Measurements from ENCODE around the gene NHLRC2.

Gene NHLRC2

GRCh38 chr10:113897693-113898618, 43.5 kb downstream of the NHLRC2 start:
- no peak for DNase-seq
- in situ Hi-C loops (cut with MboI; ENCODE audit: low pct_unique_long_range_greater_than_20kb, low sequenced_read_pairs), result no loop called here

- in situ Hi-C loops (cut with MboI; ENCODE audit: low pct_unique_long_range_greater_than_20kb, low sequenced_read_pairs), result no loop called here
These were observed 45.6 kb downstream of the NHLRC2 start for GRCh38 chr10:113899952-113900598.

GRCh38 chr10:113905756-113906155, 51.3 kb downstream of the NHLRC2 start:
- no peak for DNase-seq

More at GRCh38 chr10:113899952-113900598, 45.6 kb downstream of the NHLRC2 start:
- DNase-seq, result no peak

GRCh38 chr10:113907166-113907565, 52.7 kb downstream of the NHLRC2 start:
- DNase-seq, result no peak
- in situ Hi-C loops (cut with MboI; ENCODE audit: low pct_unique_long_range_greater_than_20kb, low sequenced_read_pairs), result no loop called here

More at GRCh38 chr10:113905756-113906155, 51.3 kb downstream of the NHLRC2 start:
- in situ Hi-C loops (cut with MboI; ENCODE audit: low pct_unique_long_range_greater_than_20kb, low sequenced_read_pairs), result no loop called here

- in situ Hi-C loops (cut with MboI; ENCODE audit: low pct_unique_long_range_greater_than_20kb, low sequenced_read_pairs), result no loop called here
- no peak for DNase-seq
These were observed 53.8 kb downstream of the NHLRC2 start for GRCh38 chr10:113908236-113908635.

GRCh38 chr10:113911113-113911512, 56.7 kb downstream of the NHLRC2 start:
- in situ Hi-C loops (cut with MboI; ENCODE audit: low pct_unique_long_range_greater_than_20kb, low sequenced_read_pairs), result no loop called here
- no peak for DNase-seq

GRCh38 chr10:113911839-113912238, 57.4 kb downstream of the NHLRC2 start:
- in situ Hi-C loops (cut with MboI; ENCODE audit: low pct_unique_long_range_greater_than_20kb, low sequenced_read_pairs), result no loop called here
- DNase-seq, result no peak

GRCh38 chr10:113912582-113912981, 58.1 kb downstream of the NHLRC2 start:
- DNase-seq, result no peak
- in situ Hi-C loops (cut with MboI; ENCODE audit: low pct_unique_long_range_greater_than_20kb, low sequenced_read_pairs), result no loop called here

- no peak for DNase-seq
- in situ Hi-C loops (cut with MboI; ENCODE audit: low pct_unique_long_range_greater_than_20kb, low sequenced_read_pairs), result no loop called here
These were observed 60.5 kb downstream of the NHLRC2 start for GRCh38 chr10:113914956-113915355.

GRCh38 chr10:113915540-113915939, 61.1 kb downstream of the NHLRC2 start:
- no peak for DNase-seq
- in situ Hi-C loops (cut with MboI; ENCODE audit: low pct_unique_long_range_greater_than_20kb, low sequenced_read_pairs), result no loop called here

- in situ Hi-C loops (cut with MboI; ENCODE audit: low pct_unique_long_range_greater_than_20kb, low sequenced_read_pairs), result no loop called here
- no peak for DNase-seq
These were observed 61.6 kb downstream of the NHLRC2 start for GRCh38 chr10:113916053-113916452.

GRCh38 chr10:113917636-113918035, 63.2 kb downstream of the NHLRC2 start:
- in situ Hi-C loops (cut with MboI; ENCODE audit: low pct_unique_long_range_greater_than_20kb, low sequenced_read_pairs), result no loop called here
- no peak for DNase-seq

- no peak for DNase-seq
- in situ Hi-C loops (cut with MboI; ENCODE audit: low pct_unique_long_range_greater_than_20kb, low sequenced_read_pairs), result no loop called here
These were observed 65.7 kb downstream of the NHLRC2 start for GRCh38 chr10:113920114-113920513.

GRCh38 chr10:113920875-113921274, 66.4 kb downstream of the NHLRC2 start:
- DNase-seq, result no peak
- in situ Hi-C loops (cut with MboI; ENCODE audit: low pct_unique_long_range_greater_than_20kb, low sequenced_read_pairs), result no loop called here

GRCh38 chr10:113921561-113922370, 67.3 kb downstream of the NHLRC2 start:
- no peak for DNase-seq

GRCh38 chr10:113922787-113923570, 68.5 kb downstream of the NHLRC2 start:
- in situ Hi-C loops (cut with MboI; ENCODE audit: low pct_unique_long_range_greater_than_20kb, low sequenced_read_pairs), result no loop called here
- no peak for DNase-seq

More at GRCh38 chr10:113921561-113922370, 67.3 kb downstream of the NHLRC2 start:
- in situ Hi-C loops (cut with MboI; ENCODE audit: low pct_unique_long_range_greater_than_20kb, low sequenced_read_pairs), result no loop called here

GRCh38 chr10:113924186-113924585, 69.7 kb downstream of the NHLRC2 start:
- DNase-seq, result no peak
- in situ Hi-C loops (cut with MboI; ENCODE audit: low pct_unique_long_range_greater_than_20kb, low sequenced_read_pairs), result no loop called here

- no peak for DNase-seq
- in situ Hi-C loops (cut with MboI; ENCODE audit: low pct_unique_long_range_greater_than_20kb, low sequenced_read_pairs), result no loop called here
These were observed 70.2 kb downstream of the NHLRC2 start for GRCh38 chr10:113924664-113925063.

GRCh38 chr10:113927440-113927839, 73.0 kb downstream of the NHLRC2 start:
- no peak for DNase-seq
- in situ Hi-C loops (cut with MboI; ENCODE audit: low pct_unique_long_range_greater_than_20kb, low sequenced_read_pairs), result no loop called here
